ENCODE results near the gene ZCWPW2.

ZCWPW2 gene

DNA sequence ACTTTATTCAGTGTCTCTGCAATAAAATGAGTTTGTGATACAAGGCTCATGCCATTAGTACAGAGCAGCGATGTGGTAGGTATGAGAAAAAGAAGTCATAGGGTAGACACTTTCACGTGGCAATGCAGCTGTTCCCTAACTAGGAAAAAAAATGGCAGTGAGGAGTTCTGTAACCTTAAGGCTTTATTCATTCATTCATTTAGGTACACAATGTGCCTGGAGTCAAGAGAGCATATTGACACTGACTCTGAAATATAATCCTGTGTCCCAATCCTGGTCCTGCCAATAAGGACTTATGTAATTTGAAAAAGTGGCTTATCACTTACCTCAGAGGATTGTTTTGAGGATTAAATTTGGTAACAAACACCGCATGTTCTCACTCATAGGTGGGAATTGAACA is 173.1 kb downstream of the ZCWPW2 start:
- Histone ChIP-seq H3K4me3 (ENCODE audit: low read length) (no peak overlapping the region), H3K4me2 (ENCODE audit: low read length) (no peak overlapping the region), H3K9ac (ENCODE audit: low read depth, low read length) (no peak overlapping the region), H3K36me3 (ENCODE audit: insufficient read depth, low read length) (no peaks in the 10 kb centered on the region), H3K27me3 (ENCODE audit: control insufficient read depth, insufficient read depth, low read length) (no peaks in the 10 kb centered on the region), H3K4me1 (ENCODE audit: control insufficient read depth, insufficient read depth, low read length) (no peaks in the 10 kb centered on the region), H3K9me3 (replicated peaks; ENCODE audit: low read length) (no peaks in the 10 kb centered on the region)

DNA sequence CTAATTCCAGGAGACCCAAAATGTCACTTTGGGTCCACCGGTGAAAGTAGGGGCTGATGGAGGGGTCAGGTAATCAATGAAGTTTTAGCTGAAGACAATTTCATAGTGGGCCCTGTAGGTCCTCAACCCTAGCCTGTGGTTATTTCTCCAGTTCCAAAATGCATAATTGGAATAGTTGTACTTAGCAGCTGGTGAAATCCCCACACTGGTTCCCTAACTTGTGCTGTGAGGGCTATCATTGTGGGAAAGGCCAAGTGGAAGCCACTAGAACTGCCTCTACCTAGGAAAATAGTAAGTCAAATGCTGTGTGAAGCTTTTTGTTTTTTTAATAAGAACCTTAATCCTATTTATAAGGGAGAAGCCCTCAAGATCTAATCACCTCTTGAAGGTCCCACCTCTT is 193.8 kb downstream of the ZCWPW2 start:
- no peaks in the 10 kb centered on the region for H3K27me3 ChIP-seq (ENCODE audit: control insufficient read depth, insufficient read depth, low read length)
- no peak overlapping the region for H3K9ac ChIP-seq (ENCODE audit: low read depth, low read length)
- no peaks in the 10 kb centered on the region for H3K4me1 ChIP-seq (ENCODE audit: control insufficient read depth, insufficient read depth, low read length)
- no peaks in the 10 kb centered on the region for H3K36me3 ChIP-seq (ENCODE audit: insufficient read depth, low read length)
- H3K9me3 ChIP-seq (replicated peaks; ENCODE audit: low read length) = no peaks in the 10 kb centered on the region
- no peak overlapping the region for H3K4me2 ChIP-seq (ENCODE audit: low read length)
- no peak overlapping the region for H3K4me3 ChIP-seq (ENCODE audit: low read length)

DNA sequence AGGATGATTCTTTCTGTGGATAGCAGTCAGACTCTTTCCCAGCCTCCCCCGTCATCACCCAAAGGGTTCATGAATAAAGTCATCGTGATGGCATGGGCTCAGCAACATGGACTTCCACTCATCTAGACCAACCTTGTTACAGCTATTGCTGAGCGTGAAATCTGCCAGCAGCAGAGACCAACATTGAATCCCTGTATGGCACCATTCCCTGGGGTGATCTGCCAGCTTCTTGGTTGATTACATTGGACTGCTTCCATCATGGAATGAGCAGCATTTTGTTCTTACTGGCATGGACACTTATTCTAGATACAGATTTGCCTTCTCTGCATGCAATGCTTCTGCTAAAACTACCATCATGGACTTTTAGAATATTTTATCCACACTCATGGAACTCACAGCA is 195.7 kb downstream of the ZCWPW2 start:
- Histone ChIP-seq H3K4me1 (ENCODE audit: control insufficient read depth, insufficient read depth, low read length) (no peaks in the 10 kb centered on the region), H3K4me3 (ENCODE audit: low read length) (no peak overlapping the region), H3K9me3 (replicated peaks; ENCODE audit: low read length) (no peaks in the 10 kb centered on the region), H3K27me3 (ENCODE audit: control insufficient read depth, insufficient read depth, low read length) (no peaks in the 10 kb centered on the region), H3K9ac (ENCODE audit: low read depth, low read length) (no peak overlapping the region), H3K4me2 (ENCODE audit: low read length) (no peak overlapping the region), H3K36me3 (ENCODE audit: insufficient read depth, low read length) (no peaks in the 10 kb centered on the region)

DNA sequence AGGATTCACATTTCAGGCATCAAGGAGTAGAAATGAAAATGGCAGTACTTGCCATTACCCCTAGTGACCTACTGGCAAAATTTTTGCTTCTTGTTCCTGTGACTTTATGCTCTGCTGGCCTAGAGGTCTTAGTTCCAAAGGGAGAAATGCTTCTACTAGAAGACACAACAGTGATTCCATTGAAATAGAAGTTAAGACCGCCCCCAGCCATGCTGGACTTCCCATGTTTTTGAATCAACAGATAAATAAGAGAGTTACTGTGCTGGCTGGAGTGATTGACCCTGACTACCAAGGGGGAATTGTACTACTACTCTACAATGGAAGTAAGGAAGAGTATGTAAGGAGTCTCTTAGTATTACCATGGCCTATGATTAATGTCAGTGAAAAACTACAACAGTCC is 196.3 kb downstream of the ZCWPW2 start:
- Histone ChIP-seq H3K9me3 (replicated peaks; ENCODE audit: low read length) (no peaks in the 10 kb centered on the region), H3K4me2 (ENCODE audit: low read length) (no peak overlapping the region), H3K9ac (ENCODE audit: low read depth, low read length) (no peak overlapping the region), H3K27me3 (ENCODE audit: control insufficient read depth, insufficient read depth, low read length) (no peaks in the 10 kb centered on the region), H3K4me3 (ENCODE audit: low read length) (no peak overlapping the region), H3K36me3 (ENCODE audit: insufficient read depth, low read length) (no peaks in the 10 kb centered on the region), H3K4me1 (ENCODE audit: control insufficient read depth, insufficient read depth, low read length) (no peaks in the 10 kb centered on the region)

DNA sequence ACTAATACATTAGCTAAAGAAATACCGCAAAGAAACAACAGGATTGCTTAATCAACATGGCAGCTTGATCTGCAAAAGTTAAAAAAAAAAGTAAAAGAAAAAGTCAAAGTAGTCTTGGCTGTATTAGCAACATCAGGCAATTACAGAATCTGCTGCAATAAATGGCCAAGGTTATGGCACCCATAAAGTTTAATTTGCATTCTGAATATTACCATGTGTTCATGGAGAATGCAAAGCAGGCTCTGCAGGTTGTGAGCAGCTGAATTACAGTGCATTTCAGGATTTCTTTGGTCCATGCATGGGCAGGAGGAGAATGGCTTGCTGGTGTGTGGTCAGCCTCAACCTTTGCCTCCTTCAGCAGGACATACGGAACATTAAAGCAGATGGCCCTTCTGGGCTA is 199.2 kb downstream of the ZCWPW2 start:
- Histone ChIP-seq H3K4me1 (ENCODE audit: control insufficient read depth, insufficient read depth, low read length) (no peaks in the 10 kb centered on the region), H3K9me3 (replicated peaks; ENCODE audit: low read length) (no peaks in the 10 kb centered on the region), H3K27me3 (ENCODE audit: control insufficient read depth, insufficient read depth, low read length) (no peaks in the 10 kb centered on the region), H3K4me3 (ENCODE audit: low read length) (no peak overlapping the region), H3K36me3 (ENCODE audit: insufficient read depth, low read length) (no peaks in the 10 kb centered on the region), H3K4me2 (ENCODE audit: low read length) (no peak overlapping the region), H3K9ac (ENCODE audit: low read depth, low read length) (no peak overlapping the region)

DNA sequence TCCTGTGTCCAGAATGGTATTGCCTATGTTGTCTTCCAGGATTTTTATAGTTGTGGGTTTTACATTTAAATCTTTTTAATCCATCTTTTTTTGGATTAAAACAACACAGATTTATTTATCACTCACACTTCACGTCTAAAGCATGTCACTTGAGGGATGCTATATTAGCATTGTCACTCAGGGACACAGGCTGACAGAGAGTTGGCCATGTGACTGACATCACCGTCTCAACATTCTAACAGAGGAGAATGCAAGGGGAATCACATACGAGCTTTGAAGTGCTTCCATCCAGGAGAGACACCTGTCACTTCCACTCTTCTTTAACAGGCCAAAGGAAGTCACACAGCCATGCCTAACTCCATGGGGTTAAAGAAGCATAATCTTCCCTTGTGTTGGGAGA is 204.7 kb downstream of the ZCWPW2 start:
- Histone ChIP-seq H3K4me3 (ENCODE audit: low read length) (no peak overlapping the region), H3K9ac (ENCODE audit: low read depth, low read length) (no peak overlapping the region), H3K4me2 (ENCODE audit: low read length) (no peak overlapping the region), H3K36me3 (ENCODE audit: insufficient read depth, low read length) (no peaks in the 10 kb centered on the region), H3K9me3 (replicated peaks; ENCODE audit: low read length) (no peaks in the 10 kb centered on the region), H3K4me1 (ENCODE audit: control insufficient read depth, insufficient read depth, low read length) (no peaks in the 10 kb centered on the region), H3K27me3 (ENCODE audit: control insufficient read depth, insufficient read depth, low read length) (no peaks in the 10 kb centered on the region)

DNA sequence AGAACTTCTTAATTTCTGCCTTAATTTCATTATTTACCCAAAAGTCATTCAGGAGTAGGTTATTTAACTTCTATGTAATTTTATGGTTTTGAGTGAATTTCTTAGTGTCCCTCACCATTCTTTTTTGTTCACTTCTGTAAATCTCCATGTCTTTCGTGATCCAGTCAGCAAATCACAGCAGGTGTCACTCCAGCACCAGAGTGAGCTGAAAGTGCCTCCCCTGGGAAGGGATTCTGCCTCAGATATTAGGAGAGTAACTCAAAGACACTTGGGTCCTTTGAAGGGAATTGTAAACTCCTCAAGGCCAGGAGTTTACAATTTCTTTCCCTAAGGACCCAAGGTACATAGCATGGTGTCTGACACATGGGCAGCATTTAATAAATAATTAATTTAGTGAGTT is 207.7 kb downstream of the ZCWPW2 start:
- Histone ChIP-seq H3K9me3 (replicated peaks; ENCODE audit: low read length) (no peaks in the 10 kb centered on the region), H3K27me3 (ENCODE audit: control insufficient read depth, insufficient read depth, low read length) (peaks cover 4% of the 10 kb centered on the region), H3K4me2 (ENCODE audit: low read length) (no peak overlapping the region), H3K4me1 (ENCODE audit: control insufficient read depth, insufficient read depth, low read length) (no peaks in the 10 kb centered on the region), H3K9ac (ENCODE audit: low read depth, low read length) (no peak overlapping the region), H3K4me3 (ENCODE audit: low read length) (no peak overlapping the region), H3K36me3 (ENCODE audit: insufficient read depth, low read length) (no peaks in the 10 kb centered on the region)

DNA sequence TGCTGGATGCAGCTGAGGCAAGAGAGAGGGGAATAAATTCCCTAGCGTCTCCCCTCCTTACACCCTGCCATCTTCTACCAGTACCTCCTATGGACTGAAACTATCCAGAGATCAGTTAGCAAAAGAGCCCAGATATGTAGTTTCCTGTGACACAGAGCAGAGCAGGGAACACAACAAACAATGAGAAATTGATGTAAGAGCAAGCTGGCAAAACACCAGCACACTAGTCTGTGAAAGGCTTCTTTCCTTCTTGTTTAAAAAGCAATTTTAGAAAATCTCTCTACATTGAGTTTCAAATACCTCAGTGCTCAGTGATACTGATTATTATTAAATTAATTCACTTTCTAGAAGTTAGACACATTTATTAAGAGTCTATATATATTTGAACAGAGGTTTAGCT is 215.7 kb downstream of the ZCWPW2 start:
- Histone ChIP-seq H3K36me3 (ENCODE audit: insufficient read depth, low read length) (no peaks in the 10 kb centered on the region), H3K4me1 (ENCODE audit: control insufficient read depth, insufficient read depth, low read length) (no peaks in the 10 kb centered on the region), H3K9ac (ENCODE audit: low read depth, low read length) (no peak overlapping the region), H3K27me3 (ENCODE audit: control insufficient read depth, insufficient read depth, low read length) (no peaks in the 10 kb centered on the region), H3K4me2 (ENCODE audit: low read length) (no peak overlapping the region), H3K4me3 (ENCODE audit: low read length) (no peak overlapping the region), H3K9me3 (replicated peaks; ENCODE audit: low read length) (no peaks in the 10 kb centered on the region)

DNA sequence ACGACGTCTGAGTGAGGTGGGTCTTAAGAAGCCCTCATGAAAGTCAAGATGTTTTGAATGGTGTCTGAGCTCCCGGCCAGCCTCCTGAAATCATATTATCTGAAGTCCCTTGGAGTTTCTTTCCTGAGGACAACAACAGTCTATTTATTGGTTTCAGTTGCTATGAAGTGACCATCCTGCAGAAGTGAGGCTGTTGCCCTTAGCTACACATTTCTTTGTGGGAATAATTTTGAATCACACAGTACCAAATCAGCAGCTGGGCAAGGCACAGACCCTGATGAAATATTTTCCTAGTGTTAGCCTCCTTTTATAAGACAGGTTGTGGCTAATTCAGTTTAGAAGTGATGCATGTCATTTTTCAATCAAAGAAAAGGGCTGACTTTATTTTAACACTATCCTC is 220.8 kb downstream of the ZCWPW2 start:
- no peak overlapping the region for H3K9ac ChIP-seq (ENCODE audit: low read depth, low read length)
- H3K27me3 ChIP-seq (ENCODE audit: control insufficient read depth, insufficient read depth, low read length) = peaks cover 11% of the 10 kb centered on the region
- H3K4me3 ChIP-seq (ENCODE audit: low read length) = no peak overlapping the region

DNA sequence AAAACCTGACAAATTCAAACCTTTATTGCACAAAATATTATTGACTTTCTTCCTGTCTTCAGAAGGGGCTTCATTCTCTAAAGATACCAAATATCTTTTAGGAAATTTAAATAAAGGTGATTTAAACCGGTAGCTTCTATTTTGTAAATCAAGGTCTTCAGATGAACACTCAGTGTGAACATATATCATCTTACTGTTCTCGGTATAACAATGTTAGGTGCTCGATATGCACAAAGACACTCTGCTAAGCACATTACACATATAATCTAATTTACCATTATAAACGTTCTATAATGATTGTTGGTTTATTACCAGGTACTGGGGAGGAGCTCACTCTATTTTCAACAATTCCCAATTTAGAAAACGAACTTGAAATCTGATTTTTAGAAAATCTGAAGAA is 225.5 kb downstream of the ZCWPW2 start:
- H3K36me3 ChIP-seq (ENCODE audit: insufficient read depth, low read length) = no peaks in the 10 kb centered on the region
- H3K9ac ChIP-seq (ENCODE audit: low read depth, low read length) = no peak overlapping the region
- H3K9me3 ChIP-seq (replicated peaks; ENCODE audit: low read length) = no peaks in the 10 kb centered on the region
- peaks cover 49% of the 10 kb centered on the region for H3K27me3 ChIP-seq (ENCODE audit: control insufficient read depth, insufficient read depth, low read length)
- H3K4me1 ChIP-seq (ENCODE audit: control insufficient read depth, insufficient read depth, low read length) = peaks cover 15% of the 10 kb centered on the region
- no peak overlapping the region for H3K4me3 ChIP-seq (ENCODE audit: low read length)
- no peak overlapping the region for H3K4me2 ChIP-seq (ENCODE audit: low read length)

More for the DNA sequence above, 220.8 kb downstream of the ZCWPW2 start:
- no peak overlapping the region for H3K4me2 ChIP-seq (ENCODE audit: low read length)
- no peaks in the 10 kb centered on the region for H3K4me1 ChIP-seq (ENCODE audit: control insufficient read depth, insufficient read depth, low read length)
- no peaks in the 10 kb centered on the region for H3K9me3 ChIP-seq (replicated peaks; ENCODE audit: low read length)
- H3K36me3 ChIP-seq (ENCODE audit: insufficient read depth, low read length) = no peaks in the 10 kb centered on the region

DNA sequence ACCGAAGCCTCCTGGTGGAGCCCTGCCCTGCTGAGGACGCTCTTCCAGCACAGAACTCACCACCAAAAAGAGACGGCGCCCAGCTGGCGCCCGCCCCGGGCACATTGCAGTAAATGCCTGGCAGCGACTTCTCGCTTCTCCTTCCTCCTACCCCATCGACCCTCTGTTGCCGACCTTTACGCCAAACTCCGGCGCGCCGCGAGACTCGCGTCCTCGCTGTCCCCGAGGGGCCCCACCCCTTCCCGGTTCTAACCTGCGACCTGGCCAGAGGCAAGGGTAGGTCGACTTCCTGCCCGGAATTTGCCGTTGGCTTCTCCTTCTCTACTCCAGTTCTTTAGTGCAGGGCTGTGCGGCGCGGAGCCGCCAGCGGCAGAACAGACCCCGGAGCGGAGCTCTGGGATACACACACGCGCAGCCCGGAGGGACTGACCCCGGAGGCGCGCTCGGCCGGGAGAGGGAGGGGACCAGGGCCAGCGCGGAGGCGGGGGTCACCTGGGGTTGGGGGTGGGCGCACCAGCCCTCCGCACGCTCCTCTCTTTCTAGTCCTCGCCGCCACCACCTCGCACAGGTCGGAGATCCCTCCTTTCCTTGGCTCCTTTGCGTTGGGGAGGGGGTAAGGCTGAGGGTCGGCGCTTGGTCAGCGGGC is 226.7 kb downstream of the ZCWPW2 start:
- H3K4me3 ChIP-seq (ENCODE audit: low read length) = peak overlapping the region; percentile 72
- peaks cover 60% of the 10 kb centered on the region for H3K27me3 ChIP-seq (ENCODE audit: control insufficient read depth, insufficient read depth, low read length)

More for the DNA sequence above, 226.7 kb downstream of the ZCWPW2 start:
- H3K4me2 ChIP-seq (ENCODE audit: low read length) = peak overlapping the region; percentile 98
- H3K36me3 ChIP-seq (ENCODE audit: insufficient read depth, low read length) = no peaks in the 10 kb centered on the region
- no peak overlapping the region for H3K9ac ChIP-seq (ENCODE audit: low read depth, low read length)
- peaks cover 15% of the 10 kb centered on the region for H3K4me1 ChIP-seq (ENCODE audit: control insufficient read depth, insufficient read depth, low read length)
- H3K9me3 ChIP-seq (replicated peaks; ENCODE audit: low read length) = no peaks in the 10 kb centered on the region

Measured in skeletal muscle satellite cell (primary cell).